Measurements from ENCODE around the gene TTR.

DNA sequence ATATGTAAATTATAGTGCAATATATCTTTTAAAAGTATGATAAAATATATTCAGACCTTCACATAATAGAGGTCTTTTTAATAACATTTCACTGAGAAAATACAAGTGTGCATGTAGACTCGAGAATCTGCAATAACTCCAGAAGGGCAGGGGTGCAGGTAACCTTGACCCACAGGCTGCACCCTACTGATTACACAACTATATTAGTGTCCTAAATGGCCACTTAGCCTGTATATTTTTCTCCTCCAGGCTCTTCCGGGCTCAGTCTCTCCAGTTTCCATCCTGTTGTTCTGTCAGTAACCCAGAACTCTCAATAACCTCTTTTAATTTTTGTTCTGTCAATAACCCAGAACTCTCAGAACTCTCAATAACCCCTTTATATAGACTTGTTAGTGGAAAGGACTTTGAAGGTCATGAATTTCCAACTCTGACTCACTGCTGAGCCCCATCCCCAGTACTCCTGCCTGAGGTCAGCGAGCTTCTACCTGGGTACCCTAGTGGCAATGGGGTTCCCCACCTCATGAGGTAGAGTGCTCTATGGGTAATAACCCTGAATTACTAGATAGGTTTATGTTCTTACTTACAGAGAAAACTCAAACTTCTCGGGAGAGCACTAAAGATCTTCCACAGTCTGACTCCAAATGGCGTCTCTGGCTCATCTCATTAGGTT, 8.4 kb upstream of the TTR start:
- TF ChIP-seq SRF (CRISPR knock-in tag; IDR thresholded peaks at IDR 0.05) (no peak), ZNF551 (CRISPR knock-in tag; IDR thresholded peaks at IDR 0.05) (no peak), ARNT (IDR thresholded peaks at IDR 0.05) (no peak), ELF1 (tag; IDR thresholded peaks at IDR 0.05) (no peak), NBN (IDR thresholded peaks at IDR 0.05; ENCODE audit: low read depth) (no peak), EZH2 (IDR thresholded peaks at IDR 0.05; ENCODE audit: borderline replicate concordance, low read depth, low read length) (no peak), TEAD1 (CRISPR knock-in tag; IDR thresholded peaks at IDR 0.05) (no peak), MAFG (tag; conservative IDR thresholded peaks at IDR 0.05) (no peak), CBX1 (IDR thresholded peaks at IDR 0.05; ENCODE audit: low read depth) (no peak), ESRRA (IDR thresholded peaks at IDR 0.05; ENCODE audit: borderline replicate concordance, low read depth) (no peak), SOX6 (IDR thresholded peaks at IDR 0.05) (no peak)
- TF ChIP-seq, protein P1, sequence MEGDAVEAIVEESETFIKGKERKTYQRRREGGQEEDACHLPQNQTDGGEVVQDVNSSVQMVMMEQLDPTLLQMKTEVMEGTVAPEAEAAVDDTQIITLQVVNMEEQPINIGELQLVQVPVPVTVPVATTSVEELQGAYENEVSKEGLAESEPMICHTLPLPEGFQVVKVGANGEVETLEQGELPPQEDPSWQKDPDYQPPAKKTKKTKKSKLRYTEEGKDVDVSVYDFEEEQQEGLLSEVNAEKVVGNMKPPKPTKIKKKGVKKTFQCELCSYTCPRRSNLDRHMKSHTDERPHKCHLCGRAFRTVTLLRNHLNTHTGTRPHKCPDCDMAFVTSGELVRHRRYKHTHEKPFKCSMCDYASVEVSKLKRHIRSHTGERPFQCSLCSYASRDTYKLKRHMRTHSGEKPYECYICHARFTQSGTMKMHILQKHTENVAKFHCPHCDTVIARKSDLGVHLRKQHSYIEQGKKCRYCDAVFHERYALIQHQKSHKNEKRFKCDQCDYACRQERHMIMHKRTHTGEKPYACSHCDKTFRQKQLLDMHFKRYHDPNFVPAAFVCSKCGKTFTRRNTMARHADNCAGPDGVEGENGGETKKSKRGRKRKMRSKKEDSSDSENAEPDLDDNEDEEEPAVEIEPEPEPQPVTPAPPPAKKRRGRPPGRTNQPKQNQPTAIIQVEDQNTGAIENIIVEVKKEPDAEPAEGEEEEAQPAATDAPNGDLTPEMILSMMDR (IDR thresholded peaks at IDR 0.05 in 2 of 3, conservative IDR thresholded peaks at IDR 0.05 in 1 of 3; ENCODE audit: insufficient read depth in 2 of 3, low read depth in 1 of 3, low read length in 3 of 3) = no peak
- TF ChIP-seq, protein P2, sequence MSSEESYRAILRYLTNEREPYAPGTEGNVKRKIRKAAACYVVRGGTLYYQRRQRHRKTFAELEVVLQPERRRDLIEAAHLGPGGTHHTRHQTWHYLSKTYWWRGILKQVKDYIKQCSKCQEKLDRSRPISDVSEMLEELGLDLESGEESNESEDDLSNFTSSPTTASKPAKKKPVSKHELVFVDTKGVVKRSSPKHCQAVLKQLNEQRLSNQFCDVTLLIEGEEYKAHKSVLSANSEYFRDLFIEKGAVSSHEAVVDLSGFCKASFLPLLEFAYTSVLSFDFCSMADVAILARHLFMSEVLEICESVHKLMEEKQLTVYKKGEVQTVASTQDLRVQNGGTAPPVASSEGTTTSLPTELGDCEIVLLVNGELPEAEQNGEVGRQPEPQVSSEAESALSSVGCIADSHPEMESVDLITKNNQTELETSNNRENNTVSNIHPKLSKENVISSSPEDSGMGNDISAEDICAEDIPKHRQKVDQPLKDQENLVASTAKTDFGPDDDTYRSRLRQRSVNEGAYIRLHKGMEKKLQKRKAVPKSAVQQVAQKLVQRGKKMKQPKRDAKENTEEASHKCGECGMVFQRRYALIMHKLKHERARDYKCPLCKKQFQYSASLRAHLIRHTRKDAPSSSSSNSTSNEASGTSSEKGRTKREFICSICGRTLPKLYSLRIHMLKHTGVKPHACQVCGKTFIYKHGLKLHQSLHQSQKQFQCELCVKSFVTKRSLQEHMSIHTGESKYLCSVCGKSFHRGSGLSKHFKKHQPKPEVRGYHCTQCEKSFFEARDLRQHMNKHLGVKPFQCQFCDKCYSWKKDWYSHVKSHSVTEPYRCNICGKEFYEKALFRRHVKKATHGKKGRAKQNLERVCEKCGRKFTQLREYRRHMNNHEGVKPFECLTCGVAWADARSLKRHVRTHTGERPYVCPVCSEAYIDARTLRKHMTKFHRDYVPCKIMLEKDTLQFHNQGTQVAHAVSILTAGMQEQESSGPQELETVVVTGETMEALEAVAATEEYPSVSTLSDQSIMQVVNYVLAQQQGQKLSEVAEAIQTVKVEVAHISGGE (CRISPR knock-in tag; IDR thresholded peaks at IDR 0.05) = no peak
